Testis (tissue), 2 donors: ENCODE results near the gene SLC29A4.

Experiments used
- CTCF ChIP-seq, 3 experiments: fragments of 450-650 bp in 2 of 3; fragments of 200-600 bp in 1 of 3; sonication (generic) in 1 of 3; IDR thresholded peaks; one replicate each; pipeline ENCODE4 v1.5.1; 2016 to 2019; ENCODE audit warnings: antibody characterized with exemption in 3 of 3, mild to moderate bottlenecking in 2 of 3, moderate library complexity in 1 of 3
- POLR2A ChIP-seq: fragments of 450-650 bp; IDR thresholded peaks from one replicate; pipeline ENCODE4 v1.6.1; 2017; ENCODE audit warnings: antibody characterized with exemption, mild to moderate bottlenecking, moderate library complexity

- no peak for TF ChIP-seq CTCF (IDR thresholded peaks at IDR 0.05)
- TF ChIP-seq POLR2A = no peak
Observed at GRCh38 chr7:5289355-5289754, 6.6 kb downstream of the SLC29A4 start.
